HG03159 (cell line): ENCODE results near the gene USP5.

Experiments
- ATAC-seq: cut with Tn5 transposase; IDR thresholded peaks from one replicate; pipeline ENCODE4 v1.9.1; 2021; ENCODE audit warnings: mild to moderate bottlenecking, moderate library complexity; ENCODE audit not compliant: unreplicated experiment

The USP5 gene

DNA sequence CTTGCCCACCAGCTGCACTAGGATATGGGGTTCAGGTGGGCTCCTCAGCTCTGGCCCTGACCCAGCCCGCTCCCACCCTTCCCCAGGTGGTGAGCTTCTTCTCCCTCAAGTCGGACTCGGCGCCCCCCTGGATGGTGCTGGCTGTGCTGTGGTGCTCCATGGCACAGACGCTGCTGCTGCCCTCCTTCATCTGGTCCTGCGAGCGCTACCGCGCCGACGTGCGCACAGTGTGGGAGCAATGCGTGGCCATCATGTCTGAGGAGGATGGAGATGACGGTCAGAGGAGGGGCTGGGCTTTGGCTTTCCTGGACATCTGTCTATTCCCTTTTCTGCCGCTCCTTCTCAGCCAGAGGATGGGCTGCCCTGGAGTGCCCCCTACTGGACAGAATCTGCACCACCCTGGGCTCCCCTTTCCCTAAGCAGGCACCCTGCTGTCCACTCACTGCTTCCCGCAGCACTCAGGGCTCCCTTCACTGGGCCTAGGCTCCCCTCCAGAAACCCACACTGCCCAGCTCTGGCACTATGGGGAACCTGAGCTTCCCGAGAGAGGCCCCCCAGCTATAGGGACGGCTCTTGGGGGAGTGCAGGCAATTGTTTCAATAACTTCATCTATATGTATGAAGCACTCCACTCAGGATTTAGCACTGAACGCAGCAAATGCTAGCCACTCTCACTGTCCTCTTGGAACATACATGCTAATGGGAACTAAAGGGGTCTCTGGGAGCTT, 26.4 kb upstream of the USP5 start:
- ATAC-seq, result no peak

DNA sequence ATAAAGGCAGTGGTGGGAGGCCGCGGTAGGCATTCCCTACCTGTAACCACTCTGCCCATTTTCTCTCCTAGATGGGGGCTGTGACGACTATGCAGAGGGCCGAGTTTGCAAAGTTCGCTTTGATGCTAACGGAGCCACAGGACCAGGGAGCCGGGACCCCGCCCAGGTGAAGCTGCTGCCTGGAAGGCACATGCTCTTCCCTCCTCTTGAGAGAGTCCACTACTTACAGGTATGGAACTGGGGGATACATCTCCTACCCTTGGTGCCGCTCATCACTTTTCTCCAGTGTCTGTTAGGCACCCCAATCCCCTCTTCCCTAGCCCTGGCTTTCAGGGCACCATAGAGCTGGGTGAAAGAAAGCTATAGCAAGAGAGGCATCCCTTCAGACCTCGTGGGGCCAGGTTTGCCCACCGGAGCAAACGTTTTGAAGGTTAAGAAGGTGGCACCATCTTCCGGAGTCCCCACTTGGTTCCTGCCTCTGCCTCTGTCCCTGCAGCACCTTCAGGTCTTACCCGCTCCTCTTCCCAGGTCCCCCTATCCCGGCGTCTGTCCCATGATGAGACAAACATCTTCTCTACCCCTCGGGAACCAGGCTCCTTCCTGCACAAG, 25.7 kb upstream of the USP5 start:
- no peak for ATAC-seq

DNA sequence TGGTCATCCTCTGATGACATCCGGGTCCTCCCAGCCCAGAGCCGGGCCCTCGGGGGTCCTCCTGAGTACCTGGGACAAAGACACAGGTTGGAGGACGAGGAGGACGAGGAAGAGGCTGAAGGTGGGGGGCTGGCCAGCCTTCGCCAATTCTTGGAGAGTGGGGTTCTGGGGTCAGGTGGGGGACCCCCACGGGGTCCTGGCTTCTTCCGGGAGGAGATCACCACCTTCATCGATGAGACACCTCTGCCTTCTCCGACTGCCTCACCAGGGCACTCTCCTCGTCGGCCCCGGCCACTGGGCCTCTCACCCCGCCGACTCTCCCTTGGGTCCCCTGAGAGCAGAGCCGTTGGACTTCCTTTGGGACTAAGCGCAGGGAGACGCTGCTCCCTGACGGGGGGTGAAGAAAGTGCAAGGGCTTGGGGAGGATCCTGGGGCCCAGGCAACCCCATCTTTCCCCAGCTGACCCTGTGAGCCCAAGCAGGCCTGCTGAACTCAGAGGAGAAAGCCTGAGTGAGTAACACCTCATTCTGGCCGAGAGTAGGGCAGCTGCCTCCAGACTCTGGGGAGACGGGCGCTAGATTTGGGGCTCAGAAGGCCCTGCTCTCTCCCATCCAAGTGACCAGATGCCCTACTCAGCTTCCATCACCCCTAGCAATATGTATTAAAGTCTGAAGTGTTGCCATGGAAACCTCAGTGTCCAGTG, 25.1 kb upstream of the USP5 start:
- ATAC-seq, result no peak

DNA sequence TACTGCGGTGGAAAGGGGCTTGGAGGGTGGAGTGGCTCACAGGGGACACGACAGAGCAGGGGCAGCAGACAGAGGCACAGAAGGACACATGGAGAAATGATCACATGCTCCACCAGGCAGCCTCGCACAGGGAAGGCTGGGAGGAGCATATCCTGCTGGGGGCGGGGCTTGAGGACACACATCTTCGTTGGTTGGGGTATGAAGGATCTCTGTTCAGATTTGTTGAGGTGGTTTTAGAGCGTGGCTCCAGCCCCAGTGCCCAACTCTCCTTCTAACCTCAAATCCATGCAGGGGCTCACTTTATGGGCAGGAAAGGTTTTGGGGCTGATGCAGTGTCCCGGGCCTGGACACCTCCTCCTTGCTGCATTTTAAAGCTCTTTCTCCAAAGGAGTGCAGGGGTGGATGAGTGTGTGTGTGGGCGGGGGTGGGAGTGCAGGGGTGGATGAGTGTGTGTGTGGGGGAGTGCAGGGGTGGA, 24.5 kb upstream of the USP5 start:
- ATAC-seq, result no peak

GRCh38 chr12:6827982-6828780, 23.8 kb upstream of the USP5 start, which contains the start of gene P3H3:
TSS of gene P3H3 (plus strand) at chr12:6828407. CDS start at chr12:6828441, 34 bp downstream.
- ATAC-seq, result no peak

- ATAC-seq, result no peak
These were observed 23.0 kb upstream of the USP5 start for GRCh38 chr12:6828781-6829535.

DNA sequence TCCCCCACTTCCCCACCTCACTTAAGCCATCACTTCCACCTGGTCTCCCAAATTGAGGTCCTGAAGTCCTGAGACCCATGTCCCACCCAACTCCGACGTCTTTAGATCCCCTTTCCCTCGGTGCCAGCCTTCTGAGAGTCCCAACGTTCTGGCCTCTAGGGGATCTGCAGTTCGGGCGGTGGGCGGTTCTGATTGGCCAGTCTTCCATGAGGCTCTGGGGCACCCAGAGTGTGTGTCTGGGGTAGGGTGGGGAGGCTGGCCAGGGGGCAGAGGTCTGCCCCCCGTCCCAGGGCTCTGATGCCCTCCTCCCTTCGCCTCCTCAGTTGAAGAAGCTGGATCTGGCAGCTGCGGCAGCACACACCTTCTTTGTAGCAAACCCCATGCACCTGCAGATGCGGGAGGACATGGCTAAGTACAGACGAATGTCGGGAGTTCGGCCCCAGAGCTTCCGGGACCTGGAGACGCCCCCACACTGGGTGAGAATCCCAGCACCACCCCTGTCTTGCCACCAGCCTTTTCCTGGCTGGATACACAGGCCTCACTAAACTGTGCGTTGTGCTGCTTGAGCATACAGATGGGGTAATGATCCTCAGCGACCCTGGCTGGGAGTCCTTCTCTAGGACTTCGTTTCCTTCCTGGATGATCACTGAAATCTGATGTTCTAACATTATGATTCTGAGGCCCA, 22.3 kb upstream of the USP5 start:
- ATAC-seq, result no peak

- ATAC-seq, result no peak
These were observed 21.6 kb upstream of the USP5 start for GRCh38 chr12:6830286-6830890.

- ATAC-seq, result no peak
These were observed 21.0 kb upstream of the USP5 start for GRCh38 chr12:6830999-6831398.

DNA sequence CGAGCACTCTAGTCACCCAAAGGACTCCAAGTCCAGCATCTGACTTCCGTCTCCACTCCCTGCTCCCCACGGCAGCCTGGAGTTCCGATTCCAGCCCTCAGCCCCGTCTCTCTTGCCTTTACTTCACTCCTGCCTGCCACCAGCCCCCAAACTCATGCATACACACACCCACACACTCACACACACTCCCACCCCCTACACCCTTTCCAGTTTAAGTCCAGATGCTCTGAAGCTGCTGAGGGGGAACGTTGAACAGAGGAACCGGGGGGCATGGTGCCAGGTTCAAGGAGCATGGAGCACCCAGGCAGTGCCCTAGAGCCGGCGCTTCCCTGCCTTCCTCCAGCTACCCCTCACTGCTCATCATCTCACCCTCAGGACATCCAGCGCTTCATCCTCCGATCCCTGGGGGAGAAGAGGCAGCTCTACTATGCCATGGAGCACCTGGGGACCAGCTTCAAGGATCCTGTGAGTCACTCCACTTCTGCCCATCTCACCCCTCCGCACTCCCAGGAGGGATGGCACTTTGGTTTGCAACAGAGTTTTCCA, 20.4 kb upstream of the USP5 start:
- ATAC-seq, result no peak

DNA sequence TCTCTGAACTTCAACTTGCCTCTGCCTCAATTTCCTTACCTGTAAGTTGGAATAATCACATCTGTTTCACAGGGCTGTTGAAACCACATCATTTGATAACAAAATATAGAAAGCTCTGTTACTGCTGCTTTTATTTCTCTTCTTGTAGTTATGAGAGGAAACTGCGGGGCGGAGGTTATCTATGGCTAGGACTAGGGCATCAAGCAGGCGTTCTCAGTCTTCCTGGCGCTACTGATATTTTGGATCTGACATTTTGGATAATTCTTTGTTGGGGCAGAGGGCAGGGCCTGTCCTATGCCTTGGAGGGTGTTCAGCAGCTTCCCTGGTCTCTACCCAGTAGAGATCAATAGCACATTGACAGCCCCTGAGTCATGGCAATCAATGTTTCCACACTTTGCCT, 19.8 kb upstream of the USP5 start:
- ATAC-seq, result no peak

DNA sequence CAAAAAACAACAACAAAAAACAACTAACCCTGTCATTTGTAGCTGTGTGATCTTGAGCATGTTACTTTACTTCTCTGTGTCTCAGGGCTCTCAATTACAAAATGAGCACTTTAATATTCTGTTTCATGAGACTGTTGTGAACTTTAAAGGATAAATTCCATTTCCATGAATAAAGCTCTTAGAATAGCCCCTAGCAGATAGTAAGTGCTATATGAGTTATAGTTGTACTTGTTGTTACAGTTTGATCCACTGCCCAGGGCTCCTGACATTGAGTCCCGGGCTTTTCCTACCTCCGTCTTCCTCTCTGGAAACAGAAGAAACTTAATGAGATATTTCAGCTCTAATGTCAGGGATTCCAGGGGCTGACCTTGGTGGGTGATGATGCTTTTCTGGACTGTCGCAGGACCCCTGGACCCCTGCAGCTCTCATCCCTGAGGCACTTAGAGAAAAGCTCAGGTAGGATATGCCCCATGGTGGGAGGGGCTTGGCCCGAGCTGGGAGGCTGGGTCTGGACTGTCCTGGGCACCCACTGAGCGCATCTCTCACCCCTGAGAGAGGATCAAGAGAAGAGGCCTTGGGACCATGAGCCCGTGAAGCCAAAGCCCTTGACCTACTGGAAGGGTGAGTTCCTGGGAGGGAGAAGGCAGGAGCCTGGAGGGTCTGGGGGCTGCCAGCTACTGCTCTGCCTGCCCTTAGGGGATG, 18.6 kb upstream of the USP5 start:
- ATAC-seq, result no peak

- no peak for ATAC-seq
These were observed 17.7 kb upstream of the USP5 start for GRCh38 chr12:6834254-6834653.

GRCh38 chr12:6834873-6835272, 17.1 kb upstream of the USP5 start:
- ATAC-seq, result no peak

DNA sequence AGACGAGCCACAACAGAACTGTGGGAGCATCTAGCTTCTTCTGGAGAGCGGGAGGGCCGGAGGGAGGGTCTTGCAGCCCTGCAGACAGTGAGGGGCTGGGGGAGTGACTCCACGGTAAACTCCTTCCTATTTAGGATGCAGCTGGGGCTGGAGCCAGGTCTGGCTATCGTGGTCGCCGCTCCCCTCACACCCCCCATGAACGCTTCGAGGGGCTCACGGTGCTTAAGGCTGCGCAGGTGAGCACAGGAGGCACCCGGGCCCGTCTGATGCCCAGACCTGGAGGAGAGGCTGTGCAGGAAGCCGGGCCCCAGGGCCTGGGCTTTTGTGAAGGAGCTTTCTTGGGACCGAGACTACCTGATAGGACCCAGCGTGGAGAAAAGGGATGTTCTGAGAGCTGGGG, 15.1 kb upstream of the USP5 start:
- ATAC-seq, result no peak

- ATAC-seq, result no peak
These were observed 14.4 kb upstream of the USP5 start for GRCh38 chr12:6837370-6838060.

- no peak for ATAC-seq
These were observed 13.1 kb upstream of the USP5 start for GRCh38 chr12:6838854-6839253.
